Chondrocyte (in vitro differentiated cells): ENCODE results near the gene RBM28. TPM values are rescaled to one million over a fixed set of nuclear protein-coding genes. Genes with fewer than 3 reads are reported as not detected.

Source experiments
- DNase-seq: peaks from one replicate; pipeline ENCODE4 v3.0.0; 2021; ENCODE audit warnings: mixed read lengths, low spot score
- H3K27ac Mint-ChIP-seq: one replicate; pipeline ENCODE4 v1.8.0; 2021; ENCODE audit warnings: mild to moderate bottlenecking, moderate library complexity, mixed read lengths; ENCODE audit not compliant: unreplicated experiment
- H3K27me3 Mint-ChIP-seq: 2 replicates; pipeline ENCODE4 v1.8.0; 2021; ENCODE audit warnings: low read depth, mixed read lengths
- H3K36me3 Mint-ChIP-seq: 2 replicates; pipeline ENCODE4 v1.8.0; 2021; ENCODE audit warnings: low read depth, mixed read lengths
- H3K4me1 Mint-ChIP-seq: 2 replicates; pipeline ENCODE4 v1.8.0; 2021; ENCODE audit warnings: low read depth, mild to moderate bottlenecking, mixed read lengths
- H3K4me3 Mint-ChIP-seq: one replicate; pipeline ENCODE4 v1.8.0; 2021; ENCODE audit warnings: mild to moderate bottlenecking, moderate library complexity, mixed read lengths; ENCODE audit not compliant: unreplicated experiment
- H3K9me3 Mint-ChIP-seq: 2 replicates; pipeline ENCODE4 v1.8.0; 2021; ENCODE audit warnings: low read depth, mixed read lengths
- CTCF ChIP-seq: fragments of 200-600 bp; sonication (generic); IDR thresholded peaks from 2 replicates; pipeline ENCODE4 v1.5.0; 2021; ENCODE audit warnings: antibody characterized with exemption, mild to moderate bottlenecking, moderate library complexity
- total RNA-seq: library from RNA; stranded (reverse); gene quantifications from 3 replicates; pipeline ENCODE4 v1.2.1, GENCODE V29; 2021

The RBM28 gene
- total RNA-seq, 1 donor from 2014 or later: 35.2 TPM

- H3K4me1 Mint-ChIP-seq: no peaks in the 10 kb centered on the region
- H3K27me3 Mint-ChIP-seq: peaks cover 41% of the 10 kb centered on the region
- no peak overlapping the region for H3K27ac Mint-ChIP-seq
- TF ChIP-seq CTCF: no peak
- H3K9me3 Mint-ChIP-seq: peaks cover 4% of the 10 kb centered on the region
- DNase-seq: no peak
- H3K4me3 Mint-ChIP-seq: no peak overlapping the region
- H3K36me3 Mint-ChIP-seq: peaks cover 3% of the 10 kb centered on the region
Measured at GRCh38 chr7:128370491-128370890, 26.8 kb upstream of the RBM28 start.

GRCh38 chr7:128366986-128367385 is 23.3 kb upstream of the RBM28 start:
- no peak for DNase-seq
- Mint-ChIP-seq H3K4me3 (no peak overlapping the region), H3K27ac (no peak overlapping the region), H3K4me1 (peaks cover 4% of the 10 kb centered on the region), H3K9me3 (no peaks in the 10 kb centered on the region), H3K36me3 (no peaks in the 10 kb centered on the region), H3K27me3 (peaks cover 62% of the 10 kb centered on the region)
- TF ChIP-seq CTCF: no peak

GRCh38 chr7:128366300-128366699 is 22.6 kb upstream of the RBM28 start:
- no peak for TF ChIP-seq CTCF
- H3K27me3 Mint-ChIP-seq: peaks cover 63% of the 10 kb centered on the region
- H3K36me3 Mint-ChIP-seq: no peaks in the 10 kb centered on the region
- H3K27ac Mint-ChIP-seq: no peak overlapping the region
- H3K4me1 Mint-ChIP-seq: peaks cover 7% of the 10 kb centered on the region
- H3K4me3 Mint-ChIP-seq: no peak overlapping the region
- DNase-seq: no peak
- no peaks in the 10 kb centered on the region for H3K9me3 Mint-ChIP-seq

- TF ChIP-seq CTCF: no peak
- no peak overlapping the region for H3K27ac Mint-ChIP-seq
- no peak for DNase-seq
- H3K27me3 Mint-ChIP-seq: peaks cover 59% of the 10 kb centered on the region
- no peak overlapping the region for H3K4me3 Mint-ChIP-seq
- no peaks in the 10 kb centered on the region for H3K36me3 Mint-ChIP-seq
- H3K9me3 Mint-ChIP-seq: no peaks in the 10 kb centered on the region
- H3K4me1 Mint-ChIP-seq: peaks cover 14% of the 10 kb centered on the region
Measured at GRCh38 chr7:128365432-128365831, 21.7 kb upstream of the RBM28 start.

GRCh38 chr7:128364166-128364870 is 20.6 kb upstream of the RBM28 start:
- TF ChIP-seq CTCF: no peak
- Mint-ChIP-seq H3K36me3 (no peaks in the 10 kb centered on the region), H3K9me3 (no peaks in the 10 kb centered on the region), H3K4me3 (no peak overlapping the region), H3K27me3 (peaks cover 59% of the 10 kb centered on the region), H3K27ac (no peak overlapping the region), H3K4me1 (peaks cover 14% of the 10 kb centered on the region)
- no peak for DNase-seq
